Measurements from ENCODE around the gene SNX15.
A peak's percentile ranks its signal among the peaks of the same experiment; 100 is the strongest.
"Not testable (repeated sequence)": the region's sequence is repeated elsewhere in the genome, so short reads cannot be mapped to it uniquely, and the experiment has no call there.

The SNX15 gene

GRCh38 chr11:64996710-64997380 is 30.4 kb upstream of the SNX15 start, which contains the start of gene BATF2:
Gene BATF2 (minus strand): TSS chr11:64996971. CDS start chr11:64996914, 57 bp downstream.
- TF ChIP-seq ZFX (IDR thresholded peaks at IDR 0.05; ENCODE audit: borderline replicate concordance) (no peak), CTCF (IDR thresholded peaks at IDR 0.05) (peak; percentile 58)
- no peak within 1 kb of the TSS for H3K27ac ChIP-seq

GRCh38 chr11:64998141-64998540 is 29.1 kb upstream of the SNX15 start:
- TF ChIP-seq CTCF (IDR thresholded peaks at IDR 0.05) (no peak), ZFX (IDR thresholded peaks at IDR 0.05; ENCODE audit: borderline replicate concordance) (no peak)
- H3K27ac ChIP-seq, result peak overlapping the region; percentile 58

- TF ChIP-seq CTCF (IDR thresholded peaks at IDR 0.05), result no peak
- no peak for TF ChIP-seq ZFX (IDR thresholded peaks at IDR 0.05; ENCODE audit: borderline replicate concordance)
- H3K27ac ChIP-seq, result peak overlapping the region; percentile 58
Observed at GRCh38 chr11:64998690-64999431, 28.4 kb upstream of the SNX15 start.

- peak overlapping the region; percentile 58 for H3K27ac ChIP-seq
- no peak for TF ChIP-seq ZFX (IDR thresholded peaks at IDR 0.05; ENCODE audit: borderline replicate concordance)
- no peak for TF ChIP-seq CTCF (IDR thresholded peaks at IDR 0.05)
Observed at GRCh38 chr11:64999478-64999877, 27.8 kb upstream of the SNX15 start.

GRCh38 chr11:65002706-65003105 is 24.5 kb upstream of the SNX15 start:
- TF ChIP-seq CTCF (IDR thresholded peaks at IDR 0.05) (no peak), ZFX (IDR thresholded peaks at IDR 0.05; ENCODE audit: borderline replicate concordance) (no peak)
- H3K27ac ChIP-seq, result no peak overlapping the region

GRCh38 chr11:65003282-65003681 is 24.0 kb upstream of the SNX15 start:
- no peak overlapping the region for H3K27ac ChIP-seq
- no peak for TF ChIP-seq ZFX (IDR thresholded peaks at IDR 0.05; ENCODE audit: borderline replicate concordance)
- no peak for TF ChIP-seq CTCF (IDR thresholded peaks at IDR 0.05)

- not testable (repeated sequence) for H3K27ac ChIP-seq
Observed at GRCh38 chr11:65003968-65004367, 23.3 kb upstream of the SNX15 start.
